Measurements from ENCODE around the gene HHIP. TPM values are rescaled to one million over a fixed set of nuclear protein-coding genes. Genes with fewer than 3 reads are reported as not detected.

HHIP gene
- total and polyA plus RNA-seq, 9 of the 15 experiments (the other 6 are each of a cell fraction or from before 2014, with no cell fraction given): 0.09 TPM; not detected in 8

GRCh38 chr4:144740316-144740715, 94.4 kb downstream of the HHIP start (continued):
- TF ChIP-seq ZKSCAN3 (CRISPR knock-in tag; IDR thresholded peaks at IDR 0.05): no peak
- no peak for TF ChIP-seq NONO (IDR thresholded peaks at IDR 0.05; ENCODE audit: low read depth in 2 of 2, low read length in 1 of 2)
- no peak for TF ChIP-seq BMI1 (IDR thresholded peaks at IDR 0.05; ENCODE audit: low read length)
- TF ChIP-seq PHF21A (IDR thresholded peaks at IDR 0.05; ENCODE audit: borderline replicate concordance, low read depth): no peak
- TF ChIP-seq ASH1L (IDR thresholded peaks at IDR 0.05; ENCODE audit: borderline replicate concordance, low read depth, partially characterized antibody): no peak

GRCh38 chr4:144748814-144749555, 103.0 kb downstream of the HHIP start:
- intact Hi-C loops (cut with micrococcal nuclease): no loop called here

More at GRCh38 chr4:144748814-144749555, 103.0 kb downstream of the HHIP start:
- no peaks in the 10 kb centered on the region for H3K9me1 ChIP-seq (ENCODE audit: control insufficient read depth, insufficient read depth, low read length)
- H2AFZ ChIP-seq (ENCODE audit: low read depth, low read length): no peak overlapping the region
- no peaks in the 10 kb centered on the region for H3K4me1 ChIP-seq (replicated peaks in 1 of 2; ENCODE audit: control insufficient read depth in 2 of 2, insufficient read depth in 2 of 2, low read length in 2 of 2)
- no peak overlapping the region for H3K27ac ChIP-seq (ENCODE audit: extremely low read depth, low read depth, low read length)
- no peaks in the 10 kb centered on the region for H3K9me3 ChIP-seq (replicated peaks; ENCODE audit: control insufficient read depth, insufficient read depth, low read depth, low read length)
- H3K4me3 ChIP-seq: no peak overlapping the region
- no peaks in the 10 kb centered on the region for H3K36me3 ChIP-seq (ENCODE audit: control insufficient read depth, insufficient read depth, low read length)
- no peaks in the 10 kb centered on the region for H4K20me1 ChIP-seq (replicated peaks; ENCODE audit: control insufficient read depth, insufficient read depth, low read length)
- no peaks in the 10 kb centered on the region for H3K79me2 ChIP-seq (ENCODE audit: control insufficient read depth, insufficient read depth, low read length)
- DNase-seq (ENCODE audit: extremely low read depth in 1 of 4, low spot score in 3 of 4): no peak
- in situ Hi-C loops (cut with MboI): no loop called here
- ChIA-PET CTCF (ENCODE audit: low intra/inter-chr PET ratio) (no interaction called here), POLR2A (no interaction called here)
- no peak overlapping the region for H3K4me2 ChIP-seq (ENCODE audit: insufficient read depth, low read length)
- no TSS peak for BruUV-seq (replicated peaks)
- no peak overlapping the region for H3K9ac ChIP-seq (ENCODE audit: insufficient read depth in 1 of 2, low read depth in 2 of 2, low read length in 2 of 2)
- no peak for ATAC-seq
- no peak for FAIRE-seq
- no peak for TF ChIP-seq SRSF7 (optimal IDR thresholded peaks at IDR 0.05; ENCODE audit: low read depth, low read length)
- TF ChIP-seq ATF3 (IDR thresholded peaks at IDR 0.05): no peak
- no peak for TF ChIP-seq ATF3 (CRISPR knock-in tag; conservative IDR thresholded peaks at IDR 0.05)
- TF ChIP-seq, protein P1, sequence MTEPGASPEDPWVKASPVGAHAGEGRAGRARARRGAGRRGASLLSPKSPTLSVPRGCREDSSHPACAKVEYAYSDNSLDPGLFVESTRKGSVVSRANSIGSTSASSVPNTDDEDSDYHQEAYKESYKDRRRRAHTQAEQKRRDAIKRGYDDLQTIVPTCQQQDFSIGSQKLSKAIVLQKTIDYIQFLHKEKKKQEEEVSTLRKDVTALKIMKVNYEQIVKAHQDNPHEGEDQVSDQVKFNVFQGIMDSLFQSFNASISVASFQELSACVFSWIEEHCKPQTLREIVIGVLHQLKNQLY (CRISPR knock-in tag; conservative IDR thresholded peaks at IDR 0.05): no peak
- TF ChIP-seq MCM7 (IDR thresholded peaks at IDR 0.05): no peak
- TF ChIP-seq NBN (IDR thresholded peaks at IDR 0.05; ENCODE audit: low read depth): no peak
- TF ChIP-seq RBM17 (IDR thresholded peaks at IDR 0.05; ENCODE audit: borderline replicate concordance, low read depth, low read length): no peak
- no peak for TF ChIP-seq COPS2 (conservative IDR thresholded peaks at IDR 0.05)
- no peak for TF ChIP-seq FOXM1 (IDR thresholded peaks at IDR 0.05; ENCODE audit: low read depth)
- no peak for TF ChIP-seq FOXM1 (CRISPR knock-in tag; IDR thresholded peaks at IDR 0.05; ENCODE audit: low read depth)
- TF ChIP-seq GTF2E2 (tag; IDR thresholded peaks at IDR 0.05): no peak
- TF ChIP-seq ZNF23 (CRISPR knock-in tag; IDR thresholded peaks at IDR 0.05): no peak
- TF ChIP-seq GABPB1 (CRISPR knock-in tag; IDR thresholded peaks at IDR 0.05): no peak
- TF ChIP-seq ZNF140 (CRISPR knock-in tag; IDR thresholded peaks at IDR 0.05): no peak
- TF ChIP-seq GTF2B (IDR thresholded peaks at IDR 0.05; ENCODE audit: extremely low read depth, insufficient read length): no peak
- no peak for TF ChIP-seq ELF4 (CRISPR knock-in tag; IDR thresholded peaks at IDR 0.05)
- no peaks in the 10 kb centered on the region for H3K27me3 ChIP-seq (ENCODE audit: control insufficient read depth in 2 of 2, insufficient read depth in 2 of 2, low read length in 2 of 2)
- 1% methylated on average over 4 of the region's 4 CpGs for WGBS (ENCODE audit: insufficient coverage, low coverage, missing lambda C conversion rate)
